Upper lobe of right lung (tissue), 1 donor: ENCODE data around the gene C3AR1. TPM values are rescaled to one million over a fixed set of nuclear protein-coding genes. Genes with fewer than 3 reads are reported as not detected.

Experiments used
- ATAC-seq: fragments of 200-7000 bp; cut with Tn5 transposase; one replicate; pipeline ENCODE4 v1.9.1; 2020; ENCODE audit warnings: mild to moderate bottlenecking, moderate library complexity
- DNase-seq: peaks from one replicate; pipeline ENCODE4 v3.0.0-alpha.2; 2020
- H3K27ac ChIP-seq: fragments of 200-600 bp; one replicate; pipeline ENCODE4 v1.8.0; 2022
- H3K27me3 ChIP-seq: fragments of 200-600 bp; one replicate; pipeline ENCODE4 v1.8.0; 2022; ENCODE audit warnings: mild to moderate bottlenecking
- H3K36me3 ChIP-seq: fragments of 200-600 bp; one replicate; pipeline ENCODE4 v1.8.0; 2022
- H3K4me1 ChIP-seq: fragments of 200-600 bp; one replicate; pipeline ENCODE4 v1.8.0; 2022
- H3K4me3 ChIP-seq: fragments of 200-600 bp; one replicate; pipeline ENCODE4 v1.8.0; 2022; ENCODE audit warnings: mild to moderate bottlenecking
- H3K9me3 ChIP-seq: fragments of 200-600 bp; one replicate; pipeline ENCODE4 v1.8.0; 2022
- CTCF ChIP-seq: fragments of 200-600 bp; IDR thresholded peaks from one replicate; pipeline ENCODE4 v1.8.0; 2022; ENCODE audit warnings: antibody characterized with exemption
- intact Hi-C: fragments of 100-400 bp; cut with DNase I; formaldehyde crosslinking; loops from one replicate; pipeline ENCODE4 v1.11.0; 2022
- total RNA-seq: library from RNA; stranded (reverse); fragmentation: NEBNext Ultra II Directional; extraction: Animal tissue kit (Norgen Biotek cat#: 25700); gene quantifications from one replicate; pipeline ENCODE4 v1.2.1, GENCODE V29; 2021
- donor health status: DM: no; HTN: yes; CAD: no; lungs with severe emphysema.

C3AR1 gene
- total RNA-seq, 1 donor from 2014 or later, result 45.0 TPM

GRCh38 chr12:8035440-8036010, 30.6 kb downstream of the C3AR1 start:
- no peaks in the 10 kb centered on the region for H3K27me3 ChIP-seq
- H3K4me3 ChIP-seq, result peak overlapping the region; percentile 77
- ATAC-seq, result no peak
- intact Hi-C loops, result no loop called here
- TF ChIP-seq CTCF, result no peak
- DNase-seq, result no peak
- H3K36me3 ChIP-seq, result peaks cover 16% of the 10 kb centered on the region
- no peak overlapping the region for H3K27ac ChIP-seq
- peaks cover 66% of the 10 kb centered on the region for H3K4me1 ChIP-seq
- no peaks in the 10 kb centered on the region for H3K9me3 ChIP-seq

- DNase-seq, result no peak
- intact Hi-C loops, result no loop called here
- peak overlapping the region; percentile 77 for H3K4me3 ChIP-seq
- H3K27ac ChIP-seq, result no peak overlapping the region
- H3K27me3 ChIP-seq, result no peaks in the 10 kb centered on the region
- ATAC-seq, result no peak
- TF ChIP-seq CTCF, result no peak
- H3K4me1 ChIP-seq, result peaks cover 66% of the 10 kb centered on the region
- no peaks in the 10 kb centered on the region for H3K9me3 ChIP-seq
- peaks cover 8% of the 10 kb centered on the region for H3K36me3 ChIP-seq
Measured at GRCh38 chr12:8034802-8035201, 31.4 kb downstream of the C3AR1 start.

- DNase-seq, result no peak
- no peak for TF ChIP-seq CTCF
- H3K4me1 ChIP-seq, result peaks cover 57% of the 10 kb centered on the region
Measured at GRCh38 chr12:8033153-8034044, 32.8 kb downstream of the C3AR1 start.

GRCh38 chr12:8032242-8033152, 33.7 kb downstream of the C3AR1 start, which contains the start of gene FOXJ2:
FOXJ2 (plus strand) TSS chr12:8032716; CDS start chr12:8039833, 7,117 bp downstream.
- peak; percentile 93 for DNase-seq
- no peaks in the 10 kb centered on the region for H3K27me3 ChIP-seq

More at GRCh38 chr12:8033153-8034044, 32.8 kb downstream of the C3AR1 start:
- intact Hi-C loops, result no loop called here
- H3K9me3 ChIP-seq, result no peaks in the 10 kb centered on the region
- H3K27me3 ChIP-seq, result no peaks in the 10 kb centered on the region
- H3K27ac ChIP-seq, result peak overlapping the region; percentile 93
- peak; percentile 45 for ATAC-seq
- H3K36me3 ChIP-seq, result peaks cover 7% of the 10 kb centered on the region
- H3K4me3 ChIP-seq, result peak overlapping the region; percentile 77

More at GRCh38 chr12:8032242-8033152, 33.7 kb downstream of the C3AR1 start, which contains the start of gene FOXJ2:
- H3K4me3 ChIP-seq, result peak within 1 kb of the TSS; percentile 77
- intact Hi-C loops, result no loop called here
- TF ChIP-seq CTCF, result no peak
- H3K9me3 ChIP-seq, result no peaks in the 10 kb centered on the region
- ATAC-seq, result peak; percentile 96
- peaks cover 48% of the 10 kb centered on the region for H3K4me1 ChIP-seq
- H3K36me3 ChIP-seq, result peaks cover 7% of the 10 kb centered on the region
- peak within 1 kb of the TSS; percentile 93 for H3K27ac ChIP-seq
